ENCODE results near the gene TWF2.

The TWF2 gene

GRCh38 chr3:52222319-52223221, 16.4 kb downstream of the TWF2 start:
- no peak for DNase-seq (ENCODE audit: low read depth in 2 of 2)

GRCh38 chr3:52221563-52222318, 17.2 kb downstream of the TWF2 start:
- no peak for DNase-seq (ENCODE audit: low read depth in 2 of 2)

- no peak for DNase-seq (ENCODE audit: low read depth in 2 of 2)
Observed at GRCh38 chr3:52221141-52221562, 17.8 kb downstream of the TWF2 start.

GRCh38 chr3:52220380-52221026, 18.5 kb downstream of the TWF2 start:
- DNase-seq (ENCODE audit: low read depth in 2 of 2): peak; percentile 75 to 88

GRCh38 chr3:52218937-52219650, 19.9 kb downstream of the TWF2 start:
- no peak for DNase-seq (ENCODE audit: low read depth in 2 of 2)

- no peak for DNase-seq (ENCODE audit: low read depth in 2 of 2)
Observed at GRCh38 chr3:52218454-52218853, 20.5 kb downstream of the TWF2 start.

- no peak for DNase-seq (ENCODE audit: low read depth in 2 of 2)
Observed at GRCh38 chr3:52218026-52218425, 20.9 kb downstream of the TWF2 start.

- no peak for DNase-seq (ENCODE audit: low read depth in 2 of 2)
Observed at GRCh38 chr3:52217409-52217805, 21.6 kb downstream of the TWF2 start.

- DNase-seq (ENCODE audit: low read depth in 2 of 2): no peak
Observed at GRCh38 chr3:52216585-52217408, 22.2 kb downstream of the TWF2 start.

- no peak for DNase-seq (ENCODE audit: low read depth in 2 of 2)
Observed at GRCh38 chr3:52215351-52215750, 23.6 kb downstream of the TWF2 start.

GRCh38 chr3:52213901-52214300, 25.1 kb downstream of the TWF2 start:
- no peak for DNase-seq (ENCODE audit: low read depth in 2 of 2)

- DNase-seq (ENCODE audit: low read depth in 2 of 2): no peak
Observed at GRCh38 chr3:52213005-52213404, 26.0 kb downstream of the TWF2 start.

- no peak for DNase-seq (ENCODE audit: low read depth in 2 of 2)
Observed at GRCh38 chr3:52211268-52211891, 27.6 kb downstream of the TWF2 start.

- no peak for DNase-seq (ENCODE audit: low read depth in 2 of 2)
Observed at GRCh38 chr3:52210550-52211046, 28.4 kb downstream of the TWF2 start.

- no peak for DNase-seq (ENCODE audit: low read depth in 2 of 2)
Observed at GRCh38 chr3:52210037-52210436, 28.9 kb downstream of the TWF2 start.

- no peak for DNase-seq (ENCODE audit: low read depth in 2 of 2)
Observed at GRCh38 chr3:52208556-52208955, 30.4 kb downstream of the TWF2 start.

GRCh38 chr3:52205727-52206372, 33.1 kb downstream of the TWF2 start:
- DNase-seq (ENCODE audit: low read depth in 2 of 2): no peak

- no peak for DNase-seq (ENCODE audit: low read depth in 2 of 2)
Observed at GRCh38 chr3:52204337-52205073, 34.5 kb downstream of the TWF2 start.

GRCh38 chr3:52203701-52204100, 35.3 kb downstream of the TWF2 start:
- DNase-seq (ENCODE audit: low read depth in 2 of 2): no peak

Measured in stimulated activated CD4-positive, alpha-beta T cell treated with anti-CD3 and anti-CD28 coated beads, Interleukin-15, amount 100 ng/mL, for 48 hours (primary cell).